Right lobe of liver (tissue), 4 donors: Measurements from ENCODE around the gene NCKAP5.

ENCODE experiments used
- CTCF ChIP-seq, 4 donors: fragments of 200-600 bp in 3 of 4; fragments of 450-650 bp in 1 of 4; IDR thresholded peaks; one replicate each; pipeline versions ENCODE4 v1.5.1 to v1.8.0; 2016 to 2022; ENCODE audit warnings: antibody characterized with exemption in 4 of 4, mild to moderate bottlenecking in 2 of 4
- POLR2A ChIP-seq: fragments of 450-650 bp; IDR thresholded peaks from one replicate; pipeline ENCODE4 v1.6.1; 2017; ENCODE audit warnings: antibody characterized with exemption, mild to moderate bottlenecking
- donor health status: DM: no; HTN: no; CAD: no.
- donor health status: DM: no; HTN: no; CAD: no.
- donor health status: DM: no; HTN: yes; CAD: no.

- TF ChIP-seq CTCF (IDR thresholded peaks at IDR 0.05) (no peak), POLR2A (no peak)
These were observed 345.0 kb downstream of the NCKAP5 start for GRCh38 chr2:133223226-133223625.
